ENCODE data around the gene KRT5.

GRCh38 chr12:52552681-52553195, 32.5 kb upstream of the KRT5 start, which contains the start of gene KRT71:
- TF ChIP-seq CTCF (IDR thresholded peaks at IDR 0.05; ENCODE audit: poor library complexity): no peak
- TF ChIP-seq EZH2 (IDR thresholded peaks at IDR 0.05; ENCODE audit: borderline replicate concordance): no peak
- TF ChIP-seq EZH2phosphoT487 (IDR thresholded peaks at IDR 0.05; ENCODE audit: low read depth, severe bottlenecking, unreplicated experiment): no peak
